ENCODE measurements around the gene TOMM5. TPM values are rescaled to one million over a fixed set of nuclear protein-coding genes. Genes with fewer than 3 reads are reported as not detected.

The TOMM5 gene
- total RNA-seq, 2 experiments from 2014 or later = 118 to 153 TPM

- Mint-ChIP-seq H3K27ac (no peak overlapping the region), H3K36me3 (ENCODE audit: low read depth) (peaks cover 20% of the 10 kb centered on the region), H3K27me3 (no peaks in the 10 kb centered on the region), H3K4me3 (no peak overlapping the region), H3K4me1 (no peaks in the 10 kb centered on the region), H3K9me3 (ENCODE audit: low read depth) (peaks cover 9% of the 10 kb centered on the region)
- ATAC-seq (no peak), DNase-seq (no peak)
- ChIA-PET POLR2A (no interaction called here), CTCF (interaction anchor here (0.9 kb wide), 1 partner anchor 100 kb away, joined by 3 read pairs; no protein-coding TSS in a partner anchor)
- intact Hi-C loops (cut with DNase I, micrococcal nuclease) = loop anchor here in 1 of 2 experiments (10.0 kb wide), 1 partner anchor 62 kb away; no protein-coding TSS in a partner anchor
Observed at GRCh38 chr9:37562826-37563225, 29.6 kb downstream of the TOMM5 start.

GRCh38 chr9:37561682-37562081 lies 30.7 kb downstream of the TOMM5 start:
- no peaks in the 10 kb centered on the region for H3K4me1 Mint-ChIP-seq
- intact Hi-C loops (cut with DNase I, micrococcal nuclease) = loop anchor here in 1 of 2 experiments (10.0 kb wide), 1 partner anchor 63 kb away; no protein-coding TSS in a partner anchor
- peaks cover 9% of the 10 kb centered on the region for H3K9me3 Mint-ChIP-seq (ENCODE audit: low read depth)
- no peaks in the 10 kb centered on the region for H3K27me3 Mint-ChIP-seq
- DNase-seq (no peak), ATAC-seq (no peak)
- no peak overlapping the region for H3K27ac Mint-ChIP-seq
- ChIA-PET POLR2A (no interaction called here), CTCF (interaction anchor here (0.5 kb wide), 1 partner anchor 153 kb away, joined by 3 read pairs; no protein-coding TSS in a partner anchor)
- peaks cover 20% of the 10 kb centered on the region for H3K36me3 Mint-ChIP-seq (ENCODE audit: low read depth)
- no peak overlapping the region for H3K4me3 Mint-ChIP-seq

- H3K27ac Mint-ChIP-seq = no peak overlapping the region
- no peaks in the 10 kb centered on the region for H3K27me3 Mint-ChIP-seq
- intact Hi-C loops (cut with DNase I, micrococcal nuclease) = loop anchor here in 1 of 2 experiments (10.0 kb wide), 1 partner anchor 65 kb away; no protein-coding TSS in a partner anchor
- H3K9me3 Mint-ChIP-seq (ENCODE audit: low read depth) = peaks cover 5% of the 10 kb centered on the region
- ATAC-seq (no peak), DNase-seq (no peak)
- H3K4me1 Mint-ChIP-seq = no peaks in the 10 kb centered on the region
- peaks cover 15% of the 10 kb centered on the region for H3K36me3 Mint-ChIP-seq (ENCODE audit: low read depth)
- POLR2A ChIA-PET = no interaction called here
- no peak overlapping the region for H3K4me3 Mint-ChIP-seq
- CTCF ChIA-PET = interaction anchor here (0.6 kb wide), 1 partner anchor 25 kb away, joined by 3 read pairs; no protein-coding TSS in a partner anchor
Observed at GRCh38 chr9:37559855-37560592, 32.4 kb downstream of the TOMM5 start.

- H3K4me3 Mint-ChIP-seq = no peak overlapping the region
- POLR2A ChIA-PET = no interaction called here
- no peak for DNase-seq
- H3K36me3 Mint-ChIP-seq (ENCODE audit: low read depth) = peaks cover 7% of the 10 kb centered on the region
- ATAC-seq = no peak
- CTCF ChIA-PET = no interaction called here
- H3K27ac Mint-ChIP-seq = no peak overlapping the region
- H3K9me3 Mint-ChIP-seq (ENCODE audit: low read depth) = peaks cover 2% of the 10 kb centered on the region
- no peaks in the 10 kb centered on the region for H3K4me1 Mint-ChIP-seq
- no peaks in the 10 kb centered on the region for H3K27me3 Mint-ChIP-seq
- intact Hi-C loops (cut with DNase I, micrococcal nuclease) = no loop called here
Observed at GRCh38 chr9:37559125-37559524, 33.3 kb downstream of the TOMM5 start.

GRCh38 chr9:37555786-37556185 lies 36.6 kb downstream of the TOMM5 start:
- Mint-ChIP-seq H3K27me3 (no peaks in the 10 kb centered on the region), H3K36me3 (ENCODE audit: low read depth) (no peaks in the 10 kb centered on the region), H3K27ac (no peak overlapping the region), H3K9me3 (ENCODE audit: low read depth) (no peaks in the 10 kb centered on the region), H3K4me1 (no peaks in the 10 kb centered on the region), H3K4me3 (no peak overlapping the region)
- intact Hi-C loops (cut with DNase I, micrococcal nuclease) = no loop called here
- DNase-seq (no peak), ATAC-seq (no peak)
- ChIA-PET CTCF (no interaction called here), POLR2A (no interaction called here)

- ChIA-PET CTCF (no interaction called here), POLR2A (no interaction called here)
- Mint-ChIP-seq H3K36me3 (ENCODE audit: low read depth) (no peaks in the 10 kb centered on the region), H3K4me1 (no peaks in the 10 kb centered on the region), H3K27me3 (no peaks in the 10 kb centered on the region), H3K9me3 (ENCODE audit: low read depth) (no peaks in the 10 kb centered on the region), H3K4me3 (no peak overlapping the region), H3K27ac (no peak overlapping the region)
- DNase-seq (no peak), ATAC-seq (no peak)
- intact Hi-C loops (cut with DNase I, micrococcal nuclease) = no loop called here
Observed at GRCh38 chr9:37554318-37554717, 38.1 kb downstream of the TOMM5 start.

- CTCF ChIA-PET = no interaction called here
- no peak for DNase-seq
- intact Hi-C loops (cut with DNase I, micrococcal nuclease) = no loop called here
Observed at GRCh38 chr9:37551888-37552287, 40.5 kb downstream of the TOMM5 start.

GRCh38 chr9:37551468-37551867 lies 40.9 kb downstream of the TOMM5 start:
- ATAC-seq = no peak

More at GRCh38 chr9:37551888-37552287, 40.5 kb downstream of the TOMM5 start:
- Mint-ChIP-seq H3K4me3 (no peak overlapping the region), H3K27ac (no peak overlapping the region), H3K36me3 (ENCODE audit: low read depth) (no peaks in the 10 kb centered on the region), H3K4me1 (no peaks in the 10 kb centered on the region), H3K9me3 (ENCODE audit: low read depth) (no peaks in the 10 kb centered on the region), H3K27me3 (no peaks in the 10 kb centered on the region)
- POLR2A ChIA-PET = no interaction called here
- ATAC-seq = no peak

GRCh38 chr9:37550781-37551180 lies 41.6 kb downstream of the TOMM5 start:
- DNase-seq (no peak), ATAC-seq (no peak)
- Mint-ChIP-seq H3K36me3 (ENCODE audit: low read depth) (no peaks in the 10 kb centered on the region), H3K4me3 (no peak overlapping the region), H3K27ac (no peak overlapping the region), H3K4me1 (no peaks in the 10 kb centered on the region), H3K27me3 (no peaks in the 10 kb centered on the region), H3K9me3 (ENCODE audit: low read depth) (no peaks in the 10 kb centered on the region)
- POLR2A ChIA-PET = no interaction called here
- intact Hi-C loops (cut with DNase I, micrococcal nuclease) = no loop called here
- CTCF ChIA-PET = no interaction called here

More at GRCh38 chr9:37551468-37551867, 40.9 kb downstream of the TOMM5 start:
- ChIA-PET CTCF (no interaction called here), POLR2A (no interaction called here)
- Mint-ChIP-seq H3K9me3 (ENCODE audit: low read depth) (no peaks in the 10 kb centered on the region), H3K4me3 (no peak overlapping the region), H3K27ac (no peak overlapping the region), H3K36me3 (ENCODE audit: low read depth) (no peaks in the 10 kb centered on the region), H3K27me3 (no peaks in the 10 kb centered on the region), H3K4me1 (no peaks in the 10 kb centered on the region)
- no peak for DNase-seq
- intact Hi-C loops (cut with DNase I, micrococcal nuclease) = no loop called here

- Mint-ChIP-seq H3K4me3 (no peak overlapping the region), H3K4me1 (no peaks in the 10 kb centered on the region), H3K9me3 (ENCODE audit: low read depth) (no peaks in the 10 kb centered on the region), H3K27ac (no peak overlapping the region), H3K36me3 (ENCODE audit: low read depth) (no peaks in the 10 kb centered on the region), H3K27me3 (no peaks in the 10 kb centered on the region)
- POLR2A ChIA-PET = interaction anchor here (0.7 kb wide), 1 partner anchor 901 kb away, joined by 4 read pairs; no protein-coding TSS in a partner anchor
- ATAC-seq (no peak), DNase-seq (no peak)
- intact Hi-C loops (cut with DNase I, micrococcal nuclease) = no loop called here
- CTCF ChIA-PET = interaction anchor here (0.7 kb wide), 1 partner anchor 20 kb away, joined by 6 read pairs; no protein-coding TSS in a partner anchor
Observed at GRCh38 chr9:37549527-37549926, 42.9 kb downstream of the TOMM5 start.

GRCh38 chr9:37547328-37547878 lies 45.0 kb downstream of the TOMM5 start:
- no peak overlapping the region for H3K27ac Mint-ChIP-seq
- ChIA-PET CTCF (no interaction called here), POLR2A (interaction anchor here (0.6 kb wide), 1 partner anchor 19 kb away, joined by 8 read pairs; no protein-coding TSS in a partner anchor)
- no peaks in the 10 kb centered on the region for H3K9me3 Mint-ChIP-seq (ENCODE audit: low read depth)
- intact Hi-C loops (cut with DNase I, micrococcal nuclease) = no loop called here
- H3K27me3 Mint-ChIP-seq = no peaks in the 10 kb centered on the region
- DNase-seq (no peak), ATAC-seq (no peak)
- H3K36me3 Mint-ChIP-seq (ENCODE audit: low read depth) = no peaks in the 10 kb centered on the region
- H3K4me1 Mint-ChIP-seq = no peaks in the 10 kb centered on the region
- H3K4me3 Mint-ChIP-seq = no peak overlapping the region

GRCh38 chr9:37543468-37543867 lies 48.9 kb downstream of the TOMM5 start:
- no peak for ATAC-seq
- H3K36me3 Mint-ChIP-seq (ENCODE audit: low read depth) = peaks cover 5% of the 10 kb centered on the region
- POLR2A ChIA-PET = no interaction called here
- intact Hi-C loops (cut with DNase I, micrococcal nuclease) = no loop called here
- H3K27ac Mint-ChIP-seq = no peak overlapping the region
- no peak for DNase-seq
- CTCF ChIA-PET = no interaction called here
- H3K9me3 Mint-ChIP-seq (ENCODE audit: low read depth) = no peaks in the 10 kb centered on the region
- H3K4me3 Mint-ChIP-seq = no peak overlapping the region
- no peaks in the 10 kb centered on the region for H3K27me3 Mint-ChIP-seq
- no peaks in the 10 kb centered on the region for H3K4me1 Mint-ChIP-seq
